DND-41 (cell line): ENCODE results near the gene PLXNA3.

ENCODE experiments used
- EZH2 ChIP-seq: IDR thresholded peaks from 3 replicates; pipeline ENCODE4 v1.6.1; 2012; ENCODE audit warnings: borderline replicate concordance, low read depth, mild to moderate bottlenecking, moderate library complexity, low read length, inconsistent platforms; ENCODE audit not compliant: severe bottlenecking
- TF ChIP-seq, protein P1 (sequence below): IDR thresholded peaks from 2 replicates; pipeline ENCODE4 v1.5.1; 2012; ENCODE audit warnings: borderline replicate concordance, low read length, moderate library complexity, mild to moderate bottlenecking; ENCODE audit not compliant: poor library complexity, severe bottlenecking; ENCODE audit errors: extremely low read depth

DNA sequence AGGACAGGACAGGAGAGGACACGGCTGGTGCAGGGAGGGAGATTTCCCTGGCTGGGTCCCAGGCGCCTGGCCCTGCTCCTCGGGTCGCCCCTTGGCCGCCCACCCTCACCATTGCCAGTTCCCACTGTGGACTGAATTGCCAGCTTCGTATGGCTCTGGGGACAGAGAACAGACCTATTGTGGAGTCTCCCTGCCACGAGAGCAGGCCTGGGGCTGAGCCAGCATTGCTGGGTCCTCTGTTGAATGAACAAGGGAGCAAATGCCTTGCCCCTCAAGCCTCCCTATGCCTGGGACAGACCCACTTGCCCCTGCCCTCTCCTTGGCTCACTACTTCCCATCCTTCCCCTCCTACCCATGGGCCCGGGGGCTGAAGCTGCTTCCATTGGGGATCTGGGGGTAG, 4.3 kb downstream of the PLXNA3 start:
- TF ChIP-seq, protein P1, sequence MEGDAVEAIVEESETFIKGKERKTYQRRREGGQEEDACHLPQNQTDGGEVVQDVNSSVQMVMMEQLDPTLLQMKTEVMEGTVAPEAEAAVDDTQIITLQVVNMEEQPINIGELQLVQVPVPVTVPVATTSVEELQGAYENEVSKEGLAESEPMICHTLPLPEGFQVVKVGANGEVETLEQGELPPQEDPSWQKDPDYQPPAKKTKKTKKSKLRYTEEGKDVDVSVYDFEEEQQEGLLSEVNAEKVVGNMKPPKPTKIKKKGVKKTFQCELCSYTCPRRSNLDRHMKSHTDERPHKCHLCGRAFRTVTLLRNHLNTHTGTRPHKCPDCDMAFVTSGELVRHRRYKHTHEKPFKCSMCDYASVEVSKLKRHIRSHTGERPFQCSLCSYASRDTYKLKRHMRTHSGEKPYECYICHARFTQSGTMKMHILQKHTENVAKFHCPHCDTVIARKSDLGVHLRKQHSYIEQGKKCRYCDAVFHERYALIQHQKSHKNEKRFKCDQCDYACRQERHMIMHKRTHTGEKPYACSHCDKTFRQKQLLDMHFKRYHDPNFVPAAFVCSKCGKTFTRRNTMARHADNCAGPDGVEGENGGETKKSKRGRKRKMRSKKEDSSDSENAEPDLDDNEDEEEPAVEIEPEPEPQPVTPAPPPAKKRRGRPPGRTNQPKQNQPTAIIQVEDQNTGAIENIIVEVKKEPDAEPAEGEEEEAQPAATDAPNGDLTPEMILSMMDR: no peak
- no peak for TF ChIP-seq EZH2
